Measurements from ENCODE around the gene CMC1. TPM values are rescaled to one million over a fixed set of nuclear protein-coding genes. Genes with fewer than 3 reads are reported as not detected.

CMC1 gene
- total and polyA plus RNA-seq, 7 donors, result 14.4 to 73.4 (median 23.2) TPM

DNA sequence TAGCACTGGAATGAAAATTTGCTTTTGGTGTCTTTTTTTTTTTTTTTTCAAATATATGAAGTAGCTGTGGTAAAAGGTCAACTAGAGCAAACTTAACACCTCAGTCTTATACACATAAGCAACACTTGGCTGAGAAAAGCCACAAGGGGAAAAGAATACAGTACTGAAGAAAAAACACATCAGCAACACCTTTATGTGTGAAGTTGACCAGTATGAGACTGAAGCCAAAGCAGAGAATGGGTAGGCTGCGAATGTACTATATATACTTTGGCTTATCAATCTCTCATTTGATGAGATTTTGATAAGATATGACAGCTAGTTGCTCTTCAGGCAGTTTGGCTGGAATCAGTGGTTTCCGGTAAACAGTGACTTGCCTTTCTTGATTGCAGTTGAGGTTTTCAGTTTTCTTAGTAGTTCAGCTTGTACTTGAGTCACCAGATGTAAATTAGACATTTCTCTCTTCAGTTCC lies 85.1 kb downstream of the CMC1 start:
- Histone ChIP-seq H3K27me3 (ENCODE audit: insufficient read depth in 3 of 3, low read length in 2 of 3) (no peaks in the 10 kb centered on the region), H3K4me1 (no peaks in the 10 kb centered on the region), H3K4me3 (no peak overlapping the region), H3K27ac (no peak overlapping the region), H3K36me3 (ENCODE audit: insufficient read depth in 1 of 2, low read depth in 1 of 2) (peaks cover 0 to 86% of the 10 kb centered on the region in 2 donors), H3K9me3 (no peaks in the 10 kb centered on the region)
- ATAC-seq (no peak), DNase-seq (no peak)
- WGBS, 3 donors, result 90 to 92% (median 90%) methylated on average over 2 of the region's 2 CpGs
- intact Hi-C loops (cut with DNase I), result loop anchor here in 1 of 2 donors (5.0 kb wide), 1 partner anchor 614 kb away; no protein-coding TSS in a partner anchor
- TF ChIP-seq, protein P1, sequence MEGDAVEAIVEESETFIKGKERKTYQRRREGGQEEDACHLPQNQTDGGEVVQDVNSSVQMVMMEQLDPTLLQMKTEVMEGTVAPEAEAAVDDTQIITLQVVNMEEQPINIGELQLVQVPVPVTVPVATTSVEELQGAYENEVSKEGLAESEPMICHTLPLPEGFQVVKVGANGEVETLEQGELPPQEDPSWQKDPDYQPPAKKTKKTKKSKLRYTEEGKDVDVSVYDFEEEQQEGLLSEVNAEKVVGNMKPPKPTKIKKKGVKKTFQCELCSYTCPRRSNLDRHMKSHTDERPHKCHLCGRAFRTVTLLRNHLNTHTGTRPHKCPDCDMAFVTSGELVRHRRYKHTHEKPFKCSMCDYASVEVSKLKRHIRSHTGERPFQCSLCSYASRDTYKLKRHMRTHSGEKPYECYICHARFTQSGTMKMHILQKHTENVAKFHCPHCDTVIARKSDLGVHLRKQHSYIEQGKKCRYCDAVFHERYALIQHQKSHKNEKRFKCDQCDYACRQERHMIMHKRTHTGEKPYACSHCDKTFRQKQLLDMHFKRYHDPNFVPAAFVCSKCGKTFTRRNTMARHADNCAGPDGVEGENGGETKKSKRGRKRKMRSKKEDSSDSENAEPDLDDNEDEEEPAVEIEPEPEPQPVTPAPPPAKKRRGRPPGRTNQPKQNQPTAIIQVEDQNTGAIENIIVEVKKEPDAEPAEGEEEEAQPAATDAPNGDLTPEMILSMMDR (IDR thresholded peaks at IDR 0.05), result no peak

DNA sequence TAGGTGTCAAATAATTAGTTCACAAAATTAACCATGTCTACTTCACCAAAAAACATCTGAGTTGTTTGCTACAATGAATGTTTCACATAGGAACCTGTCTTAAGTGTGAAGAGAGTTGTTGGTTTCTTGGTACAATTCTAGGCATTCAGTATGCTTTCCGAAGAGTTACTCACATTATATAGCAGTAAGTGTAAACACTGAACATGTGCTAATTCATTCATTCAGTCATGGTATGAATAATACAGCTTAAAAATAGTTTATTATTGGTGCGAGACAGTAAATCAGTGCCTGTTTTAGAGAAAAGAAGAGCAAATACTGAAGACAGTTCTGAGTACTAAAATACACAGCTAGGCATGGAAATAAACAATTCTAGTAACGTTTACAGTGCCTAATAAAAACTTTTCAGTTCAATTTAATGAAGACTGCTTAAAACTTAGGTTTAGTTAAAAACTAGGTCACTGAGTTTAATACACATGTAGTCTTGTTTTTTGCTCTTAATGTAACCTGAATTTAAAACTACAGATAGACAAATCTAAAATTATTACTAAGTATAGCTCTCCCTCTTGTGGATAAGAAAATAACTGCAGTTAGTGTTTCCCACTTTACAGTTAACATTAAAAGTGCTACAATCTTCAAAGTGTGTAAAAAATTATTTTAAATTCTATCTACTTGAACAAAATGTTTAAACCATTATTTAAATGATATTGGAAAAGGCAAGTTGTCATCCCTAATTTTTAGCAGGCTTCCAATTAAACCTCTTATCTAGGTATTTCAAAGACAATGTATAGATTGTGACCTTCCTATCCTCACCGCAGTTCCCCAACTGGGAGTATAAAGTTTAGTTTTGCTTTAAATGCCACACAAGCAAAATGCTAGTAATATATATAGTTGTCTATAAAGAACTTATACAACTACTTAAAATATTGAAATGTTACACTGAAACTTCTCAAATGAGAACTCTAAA lies 87.1 kb downstream of the CMC1 start:
- TF ChIP-seq, protein P1 (IDR thresholded peaks at IDR 0.05), result peak; percentile 77
- H3K27ac ChIP-seq, result no peak overlapping the region
- no peaks in the 10 kb centered on the region for H3K4me1 ChIP-seq
- ATAC-seq (peak in 2 of 4 donors; percentile 55 to 76), DNase-seq (no peak)
- no peaks in the 10 kb centered on the region for H3K27me3 ChIP-seq (ENCODE audit: insufficient read depth in 3 of 3, low read length in 2 of 3)
- intact Hi-C loops (cut with DNase I), result loop anchor here (2.0 to 5.0 kb wide), 2 partner anchors 616 kb away; no protein-coding TSS in a partner anchor
- H3K36me3 ChIP-seq (ENCODE audit: insufficient read depth in 1 of 2, low read depth in 1 of 2), result peaks cover 0 to 87% of the 10 kb centered on the region in 2 donors
- no peaks in the 10 kb centered on the region for H3K9me3 ChIP-seq
- WGBS, 3 donors, result 84 to 91% (median 86%) methylated on average over 4 of the region's 4 CpGs
- H3K4me3 ChIP-seq, result no peak overlapping the region

DNA sequence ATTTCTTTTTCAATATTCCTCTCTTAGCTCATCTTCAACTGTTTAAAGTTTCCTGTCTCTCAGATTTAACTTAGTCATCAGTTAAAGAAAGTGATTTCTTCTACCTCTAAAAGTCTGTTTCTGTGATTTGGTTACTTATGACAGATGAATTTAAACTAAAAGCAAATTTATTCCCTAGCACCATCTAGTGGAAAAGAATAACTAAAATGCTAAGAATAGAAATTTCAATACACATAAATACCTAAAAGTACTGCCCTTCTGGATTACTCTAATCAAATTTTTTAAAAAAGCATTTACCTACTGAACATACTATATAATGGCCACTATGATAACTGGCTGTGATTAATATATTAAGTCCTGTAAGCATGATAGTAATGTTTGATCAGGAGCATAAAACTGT lies 93.1 kb downstream of the CMC1 start:
- Histone ChIP-seq H3K4me1 (no peaks in the 10 kb centered on the region), H3K36me3 (ENCODE audit: insufficient read depth in 1 of 2, low read depth in 1 of 2) (peaks cover 0 to 93% of the 10 kb centered on the region in 2 donors), H3K9me3 (no peaks in the 10 kb centered on the region), H3K4me3 (no peak overlapping the region), H3K27me3 (ENCODE audit: insufficient read depth in 3 of 3, low read length in 2 of 3) (no peaks in the 10 kb centered on the region), H3K27ac (no peak overlapping the region)
- DNase-seq, result no peak
- TF ChIP-seq, protein P1 (IDR thresholded peaks at IDR 0.05), result no peak
- ATAC-seq, result no peak
- intact Hi-C loops (cut with DNase I), result no loop called here

DNA sequence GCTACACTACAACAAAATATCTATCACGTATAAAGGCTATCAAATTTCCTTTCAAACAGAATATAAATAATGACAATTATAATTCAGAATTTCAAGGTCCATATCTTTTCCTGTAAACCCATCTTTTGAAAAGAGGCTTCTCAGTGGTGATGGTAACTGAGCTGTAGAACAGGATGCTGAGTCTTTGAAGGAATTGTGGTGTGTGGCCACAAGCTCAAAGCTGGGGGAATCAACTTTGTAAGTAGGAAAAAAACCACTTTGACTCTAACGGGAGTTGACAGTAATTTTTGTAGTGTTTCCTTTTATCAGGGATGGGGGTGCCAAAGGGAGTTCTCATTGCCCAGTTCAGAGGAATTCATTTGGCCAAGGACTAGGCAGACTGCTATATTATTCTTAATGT lies 93.8 kb downstream of the CMC1 start:
- peaks cover 0 to 93% of the 10 kb centered on the region in 2 donors for H3K36me3 ChIP-seq (ENCODE audit: insufficient read depth in 1 of 2, low read depth in 1 of 2)
- H3K27ac ChIP-seq, result no peak overlapping the region
- H3K9me3 ChIP-seq, result no peaks in the 10 kb centered on the region
- H3K27me3 ChIP-seq (ENCODE audit: insufficient read depth in 3 of 3, low read length in 2 of 3), result no peaks in the 10 kb centered on the region
- intact Hi-C loops (cut with DNase I), result no loop called here
- 68 to 76% (median 70%) methylated on average over 2 of the region's 2 CpGs for WGBS, 3 donors
- DNase-seq (no peak), ATAC-seq (no peak)
- H3K4me3 ChIP-seq, result no peak overlapping the region
- H3K4me1 ChIP-seq, result no peaks in the 10 kb centered on the region
- TF ChIP-seq, protein P1 (IDR thresholded peaks at IDR 0.05), result no peak

Data from psoas muscle (tissue), 8 donors.